ENCODE results near the gene CD6. TPM values are rescaled to one million over a fixed set of nuclear protein-coding genes. Genes with fewer than 3 reads are reported as not detected.

Gene CD6
- total and polyA plus RNA-seq, 2 of the 8 experiments (the other 6 are each of a cell fraction or from before 2014, with no cell fraction given): 0.03 TPM; not detected in 1

DNA sequence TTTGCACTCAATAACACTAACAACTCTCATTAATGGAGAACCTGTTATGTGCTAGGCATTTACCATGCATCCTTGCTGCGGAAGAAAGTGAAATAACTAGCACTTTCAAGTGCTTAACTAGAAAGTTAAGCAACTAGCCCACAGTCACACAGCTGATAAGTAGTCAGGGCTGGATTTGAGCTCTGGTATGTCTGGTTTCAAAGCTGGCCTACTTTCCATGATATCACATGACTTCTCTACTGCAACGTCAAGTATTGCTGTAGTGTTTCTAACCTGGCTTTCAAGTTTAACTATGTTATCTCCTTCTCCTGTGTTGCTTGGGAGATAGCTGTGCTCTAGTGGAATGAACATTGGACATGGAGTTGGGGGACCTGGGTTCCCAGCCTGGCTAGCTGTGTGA lies 31.6 kb upstream of the CD6 start:
- Histone ChIP-seq H3K27me3 (replicated peaks in 1 of 4; ENCODE audit: control insufficient read depth in 3 of 4, extremely low read depth in 1 of 4, insufficient read depth in 3 of 4, low read length in 3 of 4) (no peaks in the 10 kb centered on the region), H4K5ac (ENCODE audit: insufficient read length, low read depth, low read length) (no peak overlapping the region), H4K8ac (ENCODE audit: extremely low read depth, insufficient read depth, low read length) (no peak overlapping the region), H3K56ac (replicated peaks; ENCODE audit: insufficient read length, low read depth, low read length) (no peak overlapping the region), H3K4ac (replicated peaks; ENCODE audit: insufficient read length, low read depth, low read length) (no peak overlapping the region), H4K20me1 (replicated peaks in 1 of 2; ENCODE audit: control insufficient read depth in 1 of 2, insufficient read depth in 2 of 2, low read length in 2 of 2) (peaks cover 0 to 5% of the 10 kb centered on the region in 2 experiments), H3K79me2 (ENCODE audit: control insufficient read depth in 1 of 2, insufficient read depth in 2 of 2, low read length in 2 of 2) (no peaks in the 10 kb centered on the region), H2BK120ac (replicated peaks; ENCODE audit: low read depth, low read length) (no peak overlapping the region), H3K4me1 (replicated peaks in 1 of 4; ENCODE audit: control insufficient read depth in 3 of 4, insufficient read depth in 4 of 4, low read length in 3 of 4) (no peaks in the 10 kb centered on the region; a peak in 2 of 7 replicates), H3K4me2 (ENCODE audit: insufficient read depth in 1 of 2, low read depth in 2 of 2, low read length in 2 of 2) (no peak overlapping the region), H2AK5ac (ENCODE audit: low read depth, low read length) (no peak overlapping the region), H3K9me3 (ENCODE audit: insufficient read depth in 2 of 2, low read depth in 1 of 2, low read length in 1 of 2) (no peaks in the 10 kb centered on the region), H2BK12ac (ENCODE audit: low read depth, low read length) (no peak overlapping the region), H3K4me3 (ENCODE audit: extremely low read depth in 1 of 4, insufficient read depth in 2 of 4, low read depth in 3 of 4, low read length in 4 of 4) (no peak overlapping the region), H3K9ac (replicated peaks in 1 of 4; ENCODE audit: extremely low read depth in 1 of 4, low read depth in 3 of 4, low read length in 3 of 4) (no peak overlapping the region), H2AFZ (ENCODE audit: low read length) (no peak overlapping the region), H3K23ac (ENCODE audit: insufficient read length) (no peak overlapping the region), H2BK15ac (ENCODE audit: low read length) (no peak overlapping the region), H3K14ac (ENCODE audit: insufficient read length) (no peak overlapping the region), H4K91ac (replicated peaks; ENCODE audit: insufficient read length, low read length) (no peak overlapping the region), H3K18ac (ENCODE audit: extremely low read depth, low read length) (no peak overlapping the region), H2BK5ac (ENCODE audit: low read depth, low read length) (no peak overlapping the region), H2BK20ac (ENCODE audit: low read length) (no peak overlapping the region), H3K27ac (ENCODE audit: low read depth, low read length) (no peak overlapping the region), H3K36me3 (ENCODE audit: control insufficient read depth in 2 of 4, insufficient read depth in 4 of 4, low read length in 3 of 4) (peaks cover 0 to 6% (median 5%) of the 10 kb centered on the region in 4 experiments; a peak in 5 of 8 replicates), H3K79me1 (ENCODE audit: low read depth, low read length) (no peaks in the 10 kb centered on the region; the same call in 1 of the 2 replicates), H3K23me2 (ENCODE audit: low read depth, low read length) (no peaks in the 10 kb centered on the region)
- TF ChIP-seq TEAD4 (IDR thresholded peaks at IDR 0.05; ENCODE audit: low read depth, low read length) (no peak), TBP (IDR thresholded peaks at IDR 0.05; ENCODE audit: low read depth, low read length) (no peak)
- TF ChIP-seq, protein P1, sequence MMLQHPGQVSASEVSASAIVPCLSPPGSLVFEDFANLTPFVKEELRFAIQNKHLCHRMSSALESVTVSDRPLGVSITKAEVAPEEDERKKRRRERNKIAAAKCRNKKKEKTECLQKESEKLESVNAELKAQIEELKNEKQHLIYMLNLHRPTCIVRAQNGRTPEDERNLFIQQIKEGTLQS (IDR thresholded peaks at IDR 0.05; ENCODE audit: insufficient read depth, low read depth, low read length): no peak
- CTCF ChIA-PET (ENCODE audit: partially characterized antibody): interaction anchor here (0.7 to 2.3 kb wide), 12 partner anchors 8 to 314 kb away, joined by 3 to 5 read pairs (median 4); no protein-coding TSS in a partner anchor
- no peak for DNase-seq (ENCODE audit: low read depth in 1 of 2, low spot score in 2 of 2)
- WGBS, 2 experiments (ENCODE audit: extremely low coverage in 1 of 2, insufficient coverage in 1 of 2, insufficient read length in 1 of 2, insufficient replicate concordance in 2 of 2, low coverage in 1 of 2, low lambda C conversion rate in 2 of 2, missing lambda C conversion rate in 1 of 2): 79% methylated on average over 2 of the region's 2 CpGs; no CpG with 5 or more reads in 1 of the 2 experiments
- FAIRE-seq: no peak
- POLR2A ChIA-PET (ENCODE audit: partially characterized antibody): interaction anchor here (1.0 to 1.7 kb wide), 6 partner anchors 10 to 24 kb away, joined by 3 to 5 read pairs (median 4); partner anchors contain the start of gene TMEM132A

Data from H1 (cell line).